Posterior vena cava (tissue), 2 donors: Measurements from ENCODE around the gene RCBTB2. TPM values are rescaled to one million over a fixed set of nuclear protein-coding genes. Genes with fewer than 3 reads are reported as not detected.
A peak's percentile ranks its signal among the peaks of the same experiment; 100 is the strongest.

Experiments
- DNase-seq: peaks from one replicate; pipeline ENCODE4 v3.0.0-alpha.2; 2020; ENCODE audit warnings: low spot score
- intact Hi-C, 2 donors: fragments of 100-400 bp; cut with DNase I; formaldehyde crosslinking; loops; one replicate each; pipeline versions ENCODE4 v1.14.1 to v1.14.2; 2022 to 2023
- total RNA-seq, 2 donors: library from RNA; stranded (reverse); fragmentation: NEBNext Ultra II Directional; extraction: Animal tissue kit (Norgen Biotek cat#: 25700); gene quantifications; one replicate each; pipeline ENCODE4 v1.2.1, GENCODE V29; 2021
- donor health status: DM: yes; HTN: yes; CAD: no.
- donor health status: DM: yes; HTN: yes; CAD: no.

Gene RCBTB2
- total RNA-seq, 2 donors from 2014 or later: 8.6 to 10.6 TPM

- no peak for DNase-seq
- intact Hi-C loops: no loop called here
These were observed 27.9 kb downstream of the RCBTB2 start for GRCh38 chr13:48505012-48505411.

- no peak for DNase-seq
- intact Hi-C loops: no loop called here
These were observed 28.3 kb downstream of the RCBTB2 start for GRCh38 chr13:48504606-48505005.

DNA sequence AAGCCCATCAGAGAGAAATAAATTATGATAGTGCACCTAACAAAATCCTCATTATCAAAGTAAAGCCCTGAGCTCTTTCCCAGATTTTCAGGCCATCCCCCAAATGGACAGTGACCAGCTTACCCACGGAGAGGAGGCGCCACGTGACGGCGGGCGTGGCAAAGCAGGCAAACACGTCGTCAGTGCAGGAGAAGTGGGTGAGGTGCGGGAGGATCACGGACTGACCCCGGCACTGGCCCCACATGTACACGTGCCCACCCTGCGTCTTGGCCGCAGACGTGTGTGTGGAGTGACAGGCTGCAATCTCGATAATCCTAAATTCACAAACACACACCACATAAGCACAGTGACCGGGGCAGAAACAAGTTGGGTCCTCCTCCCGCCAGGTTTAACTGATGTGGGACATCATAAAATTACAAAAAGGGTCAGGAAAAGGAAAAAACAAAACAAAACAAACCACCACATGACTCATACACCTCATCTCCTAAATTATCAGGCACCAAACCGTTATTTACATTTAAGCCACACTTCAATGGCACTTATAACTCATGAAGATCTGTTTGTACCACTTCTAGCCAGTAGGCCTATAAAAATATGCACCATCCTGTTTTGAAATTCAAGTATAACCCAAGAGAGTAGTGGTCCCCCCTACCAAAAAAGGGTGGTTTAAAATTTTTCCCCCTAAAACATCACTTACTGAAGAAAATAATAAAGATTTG, 30.1 kb downstream of the RCBTB2 start:
- no peak for DNase-seq
- intact Hi-C loops: no loop called here

- no peak for DNase-seq
- intact Hi-C loops: no loop called here
These were observed 31.2 kb downstream of the RCBTB2 start for GRCh38 chr13:48501705-48502104.

- no peak for DNase-seq
- intact Hi-C loops: no loop called here
These were observed 32.2 kb downstream of the RCBTB2 start for GRCh38 chr13:48500652-48501197.

- intact Hi-C loops: no loop called here
- no peak for DNase-seq
These were observed 35.2 kb downstream of the RCBTB2 start for GRCh38 chr13:48497669-48498068.

DNA sequence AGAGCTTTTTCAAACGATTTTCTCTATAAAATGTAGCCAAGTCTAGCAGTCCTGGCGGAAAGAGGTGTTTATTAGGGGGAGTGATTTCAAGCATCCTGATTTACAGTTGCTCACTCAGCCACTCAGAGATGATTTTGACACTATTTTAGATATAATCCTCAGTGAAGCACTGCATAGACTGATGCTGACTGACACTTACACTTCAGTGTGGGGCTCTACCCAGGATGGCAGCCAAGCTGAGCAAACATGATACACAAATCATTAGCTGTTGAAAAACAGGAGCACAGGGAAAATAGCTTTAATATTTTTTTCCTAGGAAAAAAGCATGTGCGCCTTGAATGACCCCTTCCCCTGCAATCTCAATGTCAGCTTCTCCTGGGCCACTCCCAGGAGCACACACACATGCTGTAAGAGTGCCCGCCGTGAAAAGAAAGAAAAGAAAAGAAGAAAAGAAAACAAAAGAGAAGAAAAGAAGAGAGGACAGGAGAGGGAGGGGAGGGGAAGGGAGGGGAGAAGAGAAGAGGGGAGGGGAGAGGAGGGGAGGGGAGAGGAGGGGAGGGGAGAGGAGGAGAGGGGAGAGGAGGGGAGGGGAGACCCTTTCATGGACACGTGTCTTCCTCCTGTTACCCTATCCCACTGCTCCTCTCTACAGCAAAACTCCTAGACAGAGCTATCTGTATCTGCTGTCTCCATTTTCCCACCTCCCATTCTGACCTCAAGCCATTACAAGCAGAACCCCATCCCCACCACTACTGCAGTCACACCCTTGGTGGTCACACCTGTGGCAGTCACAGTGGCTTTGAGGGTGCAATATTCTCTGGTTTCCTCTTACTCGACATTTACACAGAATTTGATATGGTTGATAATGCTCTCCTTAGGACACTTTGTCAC, 36.4 kb downstream of the RCBTB2 start:
- no peak for DNase-seq

DNA sequence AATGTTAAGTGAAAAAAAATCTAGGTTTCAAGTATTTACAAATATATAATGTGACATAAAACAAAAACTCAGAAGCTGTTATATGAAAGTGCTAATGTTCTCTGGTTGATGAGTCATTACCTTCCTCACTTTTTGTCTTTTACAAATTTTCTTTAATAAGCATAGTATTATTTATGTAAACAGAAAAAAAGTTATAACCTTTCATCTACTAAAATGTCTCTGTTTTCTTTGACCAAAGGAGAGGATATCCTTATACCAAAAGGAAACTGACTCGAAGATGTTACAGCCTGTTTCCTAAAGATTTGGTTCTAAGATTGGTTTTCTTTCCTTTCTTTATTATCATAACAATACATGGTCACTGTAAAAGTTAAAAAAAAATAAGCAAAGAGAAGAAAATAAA, 38.0 kb downstream of the RCBTB2 start:
- no peak for DNase-seq
- intact Hi-C loops: no loop called here

More for the DNA sequence above, 36.4 kb downstream of the RCBTB2 start:
- intact Hi-C loops: no loop called here

GRCh38 chr13:48493851-48494250, 39.0 kb downstream of the RCBTB2 start:
- no peak for DNase-seq
- intact Hi-C loops: loop anchor here in 1 of 2 donors (2.0 kb wide), 1 partner anchor 43 kb away; no protein-coding TSS in a partner anchor

DNA sequence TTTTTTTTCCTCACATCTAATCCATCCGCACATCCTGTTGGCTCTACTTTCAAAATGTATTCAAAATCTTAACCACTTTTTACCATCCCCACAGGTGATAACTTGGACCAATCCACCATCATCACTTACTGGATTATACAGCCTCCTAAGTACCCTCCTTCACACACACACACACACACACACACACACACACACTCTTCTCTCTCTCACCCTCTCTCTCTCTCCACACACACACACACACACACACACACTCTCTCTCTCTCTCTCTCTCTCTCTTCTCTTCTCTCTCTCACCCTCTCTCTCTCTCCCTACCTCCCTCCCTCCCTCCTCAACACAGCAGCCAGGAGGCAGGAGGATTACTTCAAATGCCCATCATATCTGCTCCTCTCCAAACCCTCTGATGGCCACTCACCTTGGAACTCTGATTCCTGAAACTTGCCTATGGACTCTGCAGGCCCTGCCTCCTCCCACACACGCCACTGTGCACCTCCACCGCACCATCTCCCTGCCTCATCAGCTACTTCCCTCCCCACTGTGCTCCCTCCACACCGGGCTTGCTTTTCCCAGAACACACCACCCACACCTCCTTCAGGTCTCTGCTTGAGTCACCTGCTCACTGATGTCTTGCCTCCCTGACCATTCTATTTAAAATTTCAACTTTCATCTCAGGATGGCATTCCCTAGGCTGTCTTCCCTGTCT, 39.7 kb downstream of the RCBTB2 start:
- no peak for DNase-seq
- intact Hi-C loops: loop anchor here in 1 of 2 donors (2.0 kb wide), 1 partner anchor 42 kb away; no protein-coding TSS in a partner anchor

DNA sequence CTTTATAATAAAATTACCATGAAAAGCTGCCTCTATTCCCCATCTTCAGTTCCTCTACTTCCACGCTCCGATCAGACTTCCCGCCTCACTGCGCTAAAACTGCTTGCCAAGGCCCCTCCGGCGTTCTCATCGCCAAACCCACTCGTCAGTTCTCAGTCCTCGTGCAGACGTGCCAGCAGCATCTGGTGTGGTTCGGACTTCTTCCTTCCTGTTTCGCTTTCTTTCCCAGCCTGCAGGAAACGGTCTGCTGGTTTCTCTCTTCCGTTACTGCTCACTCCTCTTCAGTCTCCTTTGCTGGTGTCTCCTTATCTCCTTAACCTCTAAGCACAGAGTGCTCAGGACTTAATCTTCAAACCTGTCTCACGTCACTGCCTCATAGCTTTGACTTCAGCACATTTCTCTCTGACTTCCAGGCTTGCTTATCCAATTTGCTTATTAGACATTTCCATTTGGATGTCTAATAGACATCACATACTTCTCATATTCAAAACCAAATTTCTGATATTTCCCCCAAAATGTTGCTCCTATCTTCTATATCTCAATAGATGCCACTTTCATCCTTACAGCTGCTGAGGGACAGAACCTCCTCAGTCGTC, 40.3 kb downstream of the RCBTB2 start:
- peak; percentile 92 for DNase-seq
- intact Hi-C loops: loop anchor here in 1 of 2 donors (2.0 kb wide), 1 partner anchor 42 kb away; no protein-coding TSS in a partner anchor

DNA sequence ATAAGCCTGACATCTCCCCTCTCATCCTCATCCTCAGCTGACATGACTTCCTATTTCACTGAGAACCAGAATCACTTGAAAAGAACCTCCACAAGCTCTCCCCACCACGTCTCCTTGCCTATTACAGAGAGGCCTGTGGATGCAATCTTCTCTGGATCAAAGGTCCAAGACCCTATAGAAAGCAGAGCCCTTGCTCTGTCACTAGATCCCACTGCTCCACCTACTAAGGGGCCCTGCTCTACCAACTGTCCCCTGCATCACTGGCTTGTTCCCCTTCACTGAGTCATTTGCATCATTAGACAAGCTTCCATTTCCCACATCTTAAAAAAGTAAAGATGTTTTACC, 40.8 kb downstream of the RCBTB2 start:
- intact Hi-C loops: loop anchor here in 1 of 2 donors (2.0 kb wide), 1 partner anchor 41 kb away; no protein-coding TSS in a partner anchor
- DNase-seq: no peak

GRCh38 chr13:48491423-48492095, 41.3 kb downstream of the RCBTB2 start:
- DNase-seq: no peak

DNA sequence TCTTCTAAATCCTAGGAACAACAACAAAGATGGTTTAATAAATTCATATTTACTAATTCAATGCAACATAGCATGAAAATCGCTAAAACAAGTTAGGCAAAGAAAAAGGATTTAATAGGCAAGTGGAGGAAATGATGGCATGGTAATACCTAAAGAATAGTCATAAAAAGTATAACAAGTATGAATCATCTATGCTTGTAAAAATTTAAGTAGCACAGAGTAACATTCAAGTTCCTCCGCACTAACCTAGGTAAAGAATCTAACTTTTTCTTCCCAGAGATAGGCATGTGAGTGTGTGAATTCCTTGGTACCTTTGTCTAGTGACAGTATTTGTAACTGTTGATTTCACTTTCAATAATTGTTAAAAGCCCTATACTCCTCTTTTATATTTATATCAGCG, 42.6 kb downstream of the RCBTB2 start:
- intact Hi-C loops: no loop called here

More at GRCh38 chr13:48491423-48492095, 41.3 kb downstream of the RCBTB2 start:
- intact Hi-C loops: loop anchor here in 1 of 2 donors (2.0 kb wide), 1 partner anchor 41 kb away; no protein-coding TSS in a partner anchor

DNA sequence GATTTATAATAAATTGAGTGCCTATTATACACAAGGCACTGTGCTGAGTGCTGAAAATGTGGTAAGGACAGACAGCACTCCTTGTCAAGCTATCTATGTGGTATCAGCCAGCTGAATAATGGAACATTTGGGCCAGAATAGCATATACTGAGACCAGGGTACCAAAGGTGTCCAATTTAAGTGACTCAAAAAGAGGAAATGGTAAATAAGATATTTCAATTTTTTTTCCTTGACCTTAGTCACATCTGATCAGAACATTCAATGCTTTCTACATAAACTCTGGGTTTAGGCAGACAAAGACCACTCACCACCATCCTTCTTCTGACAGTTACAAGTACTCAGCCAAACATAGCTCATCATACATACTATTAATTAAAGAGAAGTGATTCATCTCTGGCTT, 43.2 kb downstream of the RCBTB2 start:
- intact Hi-C loops: no loop called here
- DNase-seq: no peak

More for the DNA sequence above, 42.6 kb downstream of the RCBTB2 start:
- no peak for DNase-seq

- intact Hi-C loops: loop anchor here in 1 of 2 donors (1.0 kb wide), 1 partner anchor 33 kb away; no protein-coding TSS in a partner anchor
These were observed 43.9 kb downstream of the RCBTB2 start for GRCh38 chr13:48488995-48489394.

DNA sequence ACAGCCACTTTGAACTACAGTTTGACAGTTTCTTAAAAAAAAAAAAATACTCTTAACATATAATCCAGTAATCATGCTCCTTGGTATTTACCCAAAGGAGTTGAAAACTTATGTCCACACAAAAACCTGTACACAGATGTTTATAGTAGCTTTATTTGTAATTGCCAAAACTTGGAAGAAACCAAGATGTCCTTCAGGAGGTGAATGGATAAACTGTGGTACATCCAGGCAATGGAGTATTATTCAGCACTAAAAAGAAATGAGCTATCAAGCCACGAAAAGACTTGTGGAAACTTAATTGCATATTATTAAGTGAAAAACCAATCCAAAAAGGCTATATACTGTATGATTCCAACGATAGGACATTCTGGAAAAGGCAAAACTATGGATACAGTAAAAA, 44.9 kb downstream of the RCBTB2 start:
- DNase-seq: no peak
- intact Hi-C loops: loop anchor here in 1 of 2 donors (1.0 kb wide), 1 partner anchor 32 kb away; no protein-coding TSS in a partner anchor

More at GRCh38 chr13:48488995-48489394, 43.9 kb downstream of the RCBTB2 start:
- DNase-seq: no peak

DNA sequence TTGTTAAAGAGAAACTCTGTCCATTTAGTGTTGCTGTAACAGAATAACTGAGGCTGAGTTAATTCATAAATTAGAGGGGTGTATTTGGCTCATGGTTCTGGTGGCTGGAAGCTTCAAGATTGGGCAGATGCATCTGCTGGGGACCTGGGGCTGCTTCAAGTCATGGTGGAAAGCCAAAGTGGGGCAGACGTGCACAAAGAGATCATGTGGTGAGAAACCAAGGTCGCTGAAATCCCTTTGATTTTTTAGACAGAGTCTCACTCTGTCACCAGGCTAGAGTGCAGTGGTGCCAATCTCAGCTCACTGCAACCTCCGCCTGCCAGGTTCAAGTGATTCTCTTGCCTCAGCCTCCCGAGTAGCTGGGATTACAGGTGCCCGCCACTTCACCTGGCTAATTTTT, 46.0 kb downstream of the RCBTB2 start:
- DNase-seq: no peak
- intact Hi-C loops: no loop called here
